ENCODE results near the gene ZNF385D. TPM values are rescaled to one million over a fixed set of nuclear protein-coding genes. Genes with fewer than 3 reads are reported as not detected.

ZNF385D gene
- polyA plus RNA-seq, 3 donors from 2014 or later, result 0.42 TPM; not detected in 2

DNA sequence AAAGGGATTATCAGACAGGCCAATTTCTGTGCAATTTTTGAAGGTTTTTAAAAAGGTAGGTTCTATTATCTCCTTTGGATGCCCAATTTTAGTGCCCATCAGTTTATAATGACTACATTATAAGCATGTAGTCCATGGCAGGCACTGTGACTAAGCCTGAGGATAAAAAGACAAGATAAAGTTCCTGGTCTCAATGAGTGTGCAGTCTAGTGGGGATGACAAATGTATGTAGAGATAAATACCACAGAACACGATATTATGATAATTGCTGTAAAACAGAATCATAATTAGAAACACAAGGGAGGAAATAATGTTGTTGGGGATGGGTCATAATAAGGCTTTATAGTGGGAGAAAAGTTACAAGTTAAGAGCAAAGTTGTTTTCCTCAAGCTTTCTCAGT lies 163.1 kb downstream of the ZNF385D start:
- H3K36me3 Mint-ChIP-seq, result peaks cover 0 to 4% (median 0%) of the 10 kb centered on the region in 3 donors
- no peaks in the 10 kb centered on the region for H3K4me1 Mint-ChIP-seq
- peaks cover 13 to 40% (median 20%) of the 10 kb centered on the region in 6 donors for H3K9me3 Mint-ChIP-seq
- no peak for DNase-seq
- peaks cover 0 to 5% (median 2%) of the 10 kb centered on the region in 3 donors for H3K27me3 Mint-ChIP-seq (ENCODE audit: low read depth in 3 of 3)
- no peak overlapping the region for H3K27ac Mint-ChIP-seq
- no peak overlapping the region for H3K4me3 Mint-ChIP-seq

DNA sequence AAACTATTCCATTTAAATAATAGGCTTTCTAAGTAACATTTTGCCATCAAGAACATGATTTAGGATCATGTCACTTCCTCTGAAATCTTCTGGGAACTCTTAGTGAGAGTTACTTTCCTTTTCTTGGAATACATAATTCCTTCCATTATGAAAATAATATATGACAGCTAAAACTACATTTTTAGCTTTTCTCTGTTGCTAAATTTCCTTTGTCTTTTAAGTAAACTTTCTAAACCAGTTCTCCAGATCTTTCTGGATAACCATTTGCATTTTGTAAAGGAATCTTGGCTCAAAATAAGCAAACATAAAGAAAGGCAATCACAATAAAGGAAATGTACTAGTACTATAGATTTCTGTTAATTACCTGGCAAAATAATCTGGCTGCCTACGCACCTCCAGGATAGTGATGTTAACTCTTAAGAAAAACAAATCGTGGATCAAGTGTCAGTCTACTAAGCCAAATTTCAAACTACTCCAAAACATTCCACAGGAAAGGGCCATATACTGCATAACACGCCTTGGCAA lies 165.7 kb downstream of the ZNF385D start:
- no peak overlapping the region for H3K27ac Mint-ChIP-seq
- peaks cover 13 to 45% (median 21%) of the 10 kb centered on the region in 6 donors for H3K9me3 Mint-ChIP-seq
- DNase-seq, result no peak
- H3K4me3 Mint-ChIP-seq, result no peak overlapping the region
- H3K4me1 Mint-ChIP-seq, result no peaks in the 10 kb centered on the region
- peaks cover 0 to 4% (median 0%) of the 10 kb centered on the region in 3 donors for H3K36me3 Mint-ChIP-seq
- peaks cover 0 to 2% (median 2%) of the 10 kb centered on the region in 3 donors for H3K27me3 Mint-ChIP-seq (ENCODE audit: low read depth in 3 of 3)

DNA sequence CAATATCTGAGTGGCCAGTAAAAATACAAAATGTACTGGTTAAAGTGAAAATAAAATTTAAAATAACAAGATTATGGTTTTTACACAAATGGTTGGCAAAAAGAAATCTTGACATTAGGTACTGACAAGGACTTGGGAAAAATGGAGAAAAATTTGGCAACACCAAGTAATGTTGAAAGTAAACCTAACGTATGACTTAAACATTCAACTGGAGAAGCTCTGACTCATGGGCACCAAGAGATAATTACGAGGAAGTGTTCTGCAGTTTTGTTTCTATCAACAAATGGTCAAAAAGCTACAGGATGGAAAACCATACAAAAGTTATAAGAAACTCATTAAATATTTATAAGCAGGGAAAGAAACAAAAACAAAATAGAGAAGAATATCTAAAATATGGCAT lies 177.7 kb downstream of the ZNF385D start:
- Mint-ChIP-seq H3K27ac (no peak overlapping the region), H3K9me3 (peaks cover 7 to 35% (median 11%) of the 10 kb centered on the region in 6 donors), H3K4me1 (no peaks in the 10 kb centered on the region)

DNA sequence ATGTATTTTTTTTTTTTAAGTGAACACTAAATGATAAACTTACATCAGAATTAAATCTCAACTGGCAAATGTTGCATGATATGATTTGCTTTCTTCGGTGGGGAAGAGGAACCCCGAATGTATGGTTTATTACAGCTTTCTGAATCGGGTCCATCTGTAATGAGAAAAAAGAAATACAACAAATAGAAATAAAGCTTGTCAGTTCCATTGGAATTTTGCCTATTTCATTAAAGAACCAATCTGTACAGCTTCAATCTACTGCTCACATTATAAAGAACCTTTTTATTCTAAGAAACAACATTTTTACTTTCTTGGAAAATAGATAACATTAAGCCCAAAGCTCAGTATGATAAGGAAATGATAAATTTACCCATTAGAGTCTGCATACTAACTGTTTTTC lies 186.5 kb downstream of the ZNF385D start:
- DNase-seq, result no peak
- Mint-ChIP-seq H3K36me3 (no peaks in the 10 kb centered on the region), H3K9me3 (peaks cover 5 to 37% (median 18%) of the 10 kb centered on the region in 6 donors), H3K27me3 (ENCODE audit: low read depth in 3 of 3) (no peaks in the 10 kb centered on the region), H3K27ac (no peak overlapping the region), H3K4me3 (no peak overlapping the region), H3K4me1 (no peaks in the 10 kb centered on the region)

More for the DNA sequence above, 177.7 kb downstream of the ZNF385D start:
- no peak for DNase-seq
- Mint-ChIP-seq H3K4me3 (no peak overlapping the region), H3K36me3 (no peaks in the 10 kb centered on the region), H3K27me3 (ENCODE audit: low read depth in 3 of 3) (no peaks in the 10 kb centered on the region)

DNA sequence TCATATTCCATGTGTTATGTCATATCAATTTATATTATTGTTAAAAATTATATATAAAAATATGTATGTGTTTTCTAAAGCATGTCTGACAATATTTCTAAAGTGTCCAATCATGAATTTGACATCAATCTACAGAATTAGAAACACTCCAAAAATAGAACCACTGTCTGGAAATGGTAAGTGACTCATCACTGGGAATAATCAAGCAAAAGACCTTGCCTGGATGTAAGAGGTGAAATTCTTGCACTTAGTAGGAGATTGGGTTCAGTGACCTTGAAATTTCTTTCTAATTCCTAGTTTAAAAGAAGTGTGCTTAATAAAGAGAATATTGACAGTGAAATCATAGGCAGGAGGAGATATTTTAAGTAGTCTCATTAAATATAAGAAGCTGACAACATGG lies 188.8 kb downstream of the ZNF385D start:
- no peaks in the 10 kb centered on the region for H3K4me1 Mint-ChIP-seq
- H3K9me3 Mint-ChIP-seq, result peaks cover 6 to 56% (median 31%) of the 10 kb centered on the region in 6 donors
- H3K4me3 Mint-ChIP-seq, result no peak overlapping the region
- no peak overlapping the region for H3K27ac Mint-ChIP-seq
- peaks cover 0 to 3% (median 0%) of the 10 kb centered on the region in 3 donors for H3K27me3 Mint-ChIP-seq (ENCODE audit: low read depth in 3 of 3)
- no peak for DNase-seq
- H3K36me3 Mint-ChIP-seq, result peaks cover 0 to 5% (median 0%) of the 10 kb centered on the region in 3 donors

DNA sequence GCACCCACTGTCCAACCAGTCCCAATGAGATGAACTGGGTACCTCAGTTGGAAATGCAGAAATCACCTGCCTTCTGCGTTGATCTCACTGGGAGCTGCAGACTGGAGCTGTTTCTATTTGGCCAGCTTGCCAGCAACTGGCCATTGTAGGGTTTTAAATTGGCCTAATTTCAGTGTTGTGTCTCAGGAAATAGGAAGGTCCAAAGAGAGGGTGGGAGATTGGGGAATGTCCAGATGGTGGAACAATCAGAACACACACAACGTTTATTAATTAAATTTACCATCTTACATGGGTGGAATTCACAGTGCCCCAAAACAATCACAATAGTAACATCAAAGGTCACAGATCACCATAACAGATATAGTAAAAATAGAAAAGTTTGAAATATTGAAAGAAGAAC lies 189.5 kb downstream of the ZNF385D start:
- H3K4me1 Mint-ChIP-seq, result no peaks in the 10 kb centered on the region
- peaks cover 9 to 56% (median 36%) of the 10 kb centered on the region in 6 donors for H3K9me3 Mint-ChIP-seq
- H3K27ac Mint-ChIP-seq, result no peak overlapping the region
- no peak for DNase-seq
- peaks cover 0 to 3% (median 0%) of the 10 kb centered on the region in 3 donors for H3K27me3 Mint-ChIP-seq (ENCODE audit: low read depth in 3 of 3)
- no peak overlapping the region for H3K4me3 Mint-ChIP-seq
- H3K36me3 Mint-ChIP-seq, result peaks cover 0 to 5% (median 0%) of the 10 kb centered on the region in 3 donors

DNA sequence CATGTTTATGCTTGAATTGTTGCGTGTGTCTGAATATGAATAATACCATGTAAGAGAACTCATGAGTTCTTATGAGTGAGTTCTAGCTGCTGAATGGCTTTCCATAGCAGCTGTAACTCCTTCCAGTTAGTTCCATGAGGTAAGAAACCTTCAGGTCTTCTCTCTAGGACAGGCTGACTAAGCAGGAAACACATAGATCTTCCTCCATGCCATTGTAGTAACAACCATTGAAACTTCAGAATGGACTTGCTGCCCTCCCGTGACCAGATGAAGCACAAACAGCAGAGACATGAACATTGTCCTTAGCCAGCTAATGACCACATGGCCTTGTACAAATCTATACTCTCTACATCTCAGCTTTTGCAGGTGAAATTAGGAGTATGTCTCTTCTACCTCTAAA lies 200.0 kb downstream of the ZNF385D start:
- Mint-ChIP-seq H3K36me3 (no peaks in the 10 kb centered on the region), H3K4me1 (no peaks in the 10 kb centered on the region), H3K9me3 (peaks cover 7 to 41% (median 20%) of the 10 kb centered on the region in 6 donors), H3K4me3 (no peak overlapping the region), H3K27ac (no peak overlapping the region), H3K27me3 (ENCODE audit: low read depth in 3 of 3) (peaks cover 0 to 1% (median 0%) of the 10 kb centered on the region in 3 donors)
- DNase-seq, result no peak

DNA sequence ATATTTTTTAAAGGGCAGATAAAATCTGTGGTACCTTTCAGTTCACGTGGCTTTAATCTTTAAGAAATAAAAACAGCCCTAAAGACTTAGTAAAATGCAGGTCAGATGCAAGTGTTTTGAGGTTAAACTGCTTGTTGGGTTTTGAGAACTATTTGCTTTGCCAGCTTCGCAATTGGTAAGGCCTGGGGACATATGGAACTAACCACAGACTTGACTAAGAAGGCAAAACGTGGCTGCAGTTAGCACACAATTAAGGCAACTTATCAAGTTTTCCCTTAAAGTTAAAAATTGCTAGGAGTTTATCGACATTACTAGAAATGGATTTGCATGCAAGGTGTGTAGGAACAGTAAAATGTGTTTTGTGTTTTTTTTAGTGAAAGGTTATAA lies 206.9 kb downstream of the ZNF385D start:
- Mint-ChIP-seq H3K27me3 (ENCODE audit: low read depth in 3 of 3) (peaks cover 0 to 4% (median 0%) of the 10 kb centered on the region in 3 donors), H3K27ac (no peak overlapping the region), H3K9me3 (peaks cover 9 to 40% (median 21%) of the 10 kb centered on the region in 6 donors), H3K4me3 (no peak overlapping the region), H3K4me1 (no peaks in the 10 kb centered on the region), H3K36me3 (no peaks in the 10 kb centered on the region)
- DNase-seq, result no peak

DNA sequence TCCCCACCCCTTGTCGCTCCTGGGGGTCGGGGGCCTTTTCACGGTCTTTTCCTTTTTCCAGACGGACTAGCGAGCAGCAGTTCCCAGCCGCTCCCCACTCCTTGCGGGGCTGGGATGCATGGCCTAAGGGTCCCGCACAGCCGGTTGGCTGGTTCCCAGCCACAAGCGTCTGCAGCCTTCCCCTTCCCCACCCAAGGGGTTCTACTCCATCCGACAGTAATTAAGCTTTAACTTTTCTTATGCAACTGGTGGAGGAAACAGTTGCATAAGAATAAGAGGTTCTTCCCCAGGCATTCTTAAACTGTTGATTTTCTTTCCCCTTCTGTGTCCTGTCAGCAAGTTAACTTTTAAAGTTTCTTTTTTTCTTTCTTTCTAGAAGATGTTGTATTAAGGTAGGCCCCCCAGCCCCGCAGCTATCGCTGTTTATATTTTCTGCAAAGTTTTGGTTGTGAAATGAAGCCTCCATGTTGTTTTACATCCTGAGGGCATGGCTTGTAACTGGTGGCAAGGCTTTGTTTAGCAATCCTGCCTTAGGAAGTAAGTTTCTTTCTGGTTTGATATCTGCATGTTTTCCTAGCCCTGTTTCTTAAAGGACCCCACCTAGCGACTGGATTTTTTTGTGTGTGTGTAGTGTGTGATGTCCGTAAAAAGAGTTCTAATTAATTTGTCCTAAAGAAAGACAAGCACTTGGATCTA lies 207.5 kb downstream of the ZNF385D start:
- Mint-ChIP-seq H3K9me3 (peaks cover 9 to 38% (median 20%) of the 10 kb centered on the region in 6 donors), H3K4me3 (peak overlapping the region in 1 of 5 donors; percentile 13), H3K36me3 (no peaks in the 10 kb centered on the region), H3K27ac (no peak overlapping the region), H3K4me1 (no peaks in the 10 kb centered on the region), H3K27me3 (ENCODE audit: low read depth in 3 of 3) (peaks cover 0 to 4% (median 0%) of the 10 kb centered on the region in 3 donors)
- DNase-seq, result no peak

DNA sequence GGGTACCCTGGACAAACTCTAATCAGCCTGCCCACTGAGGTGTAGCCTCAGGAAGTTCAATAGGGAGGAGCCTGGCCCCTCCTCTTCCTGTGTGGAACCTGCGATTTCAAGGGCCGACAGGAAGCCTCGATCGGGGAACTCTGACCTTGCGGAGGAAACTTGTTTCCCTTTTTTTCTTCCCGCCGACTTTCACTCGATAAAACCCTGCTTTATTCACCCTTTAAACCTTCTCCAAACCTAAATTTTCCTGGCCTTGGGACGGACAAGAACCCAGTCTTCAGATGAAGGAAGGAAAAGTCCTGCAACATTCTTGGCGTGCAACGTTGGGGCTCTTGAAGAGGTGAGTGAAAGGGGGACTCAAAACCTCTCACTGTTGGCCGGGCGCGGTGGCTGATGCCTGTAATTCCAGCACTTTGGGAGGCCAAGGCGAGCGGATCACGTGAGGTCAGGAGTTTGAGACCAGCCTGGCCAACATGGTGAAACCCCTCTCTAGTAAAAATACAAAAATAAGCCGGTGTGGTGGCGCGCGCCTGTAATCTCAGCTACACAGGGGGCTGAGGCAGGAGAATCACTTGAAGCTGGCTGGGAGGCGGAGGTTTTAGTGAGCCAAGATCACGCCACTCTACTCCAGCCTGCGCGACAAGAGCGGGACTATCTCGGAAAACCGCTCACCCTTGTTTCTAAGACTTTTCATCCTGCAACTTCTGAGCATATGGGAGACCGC lies 208.2 kb downstream of the ZNF385D start:
- peaks cover 7 to 37% (median 19%) of the 10 kb centered on the region in 6 donors for H3K9me3 Mint-ChIP-seq
- peaks cover 0 to 3% (median 0%) of the 10 kb centered on the region in 3 donors for H3K36me3 Mint-ChIP-seq
- peaks cover 0 to 4% (median 0%) of the 10 kb centered on the region in 3 donors for H3K27me3 Mint-ChIP-seq (ENCODE audit: low read depth in 3 of 3)
- no peak overlapping the region for H3K27ac Mint-ChIP-seq
- H3K4me3 Mint-ChIP-seq, result no peak overlapping the region
- H3K4me1 Mint-ChIP-seq, result no peaks in the 10 kb centered on the region
- DNase-seq, result no peak

DNA sequence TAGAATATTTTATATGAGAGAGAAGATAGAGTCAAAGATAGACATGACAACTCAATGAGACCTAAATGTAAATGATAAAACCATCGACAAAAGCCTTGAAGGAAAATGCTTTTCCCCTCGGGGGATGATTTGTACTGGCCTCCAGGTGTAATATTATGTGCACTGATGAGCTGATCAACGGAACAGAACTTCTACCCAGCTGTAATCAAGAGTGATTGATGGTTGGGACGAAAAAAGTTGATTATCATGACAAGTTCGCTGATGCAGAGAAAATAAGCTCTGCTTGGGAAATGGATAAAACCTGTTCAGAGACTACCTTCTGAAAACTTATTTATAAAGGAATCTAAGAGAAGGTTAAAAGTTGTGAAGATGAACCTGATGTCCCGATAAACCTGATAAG lies 210.7 kb downstream of the ZNF385D start:
- DNase-seq, result no peak
- H3K9me3 Mint-ChIP-seq, result peaks cover 5 to 44% (median 23%) of the 10 kb centered on the region in 6 donors
- peaks cover 0 to 3% (median 0%) of the 10 kb centered on the region in 3 donors for H3K36me3 Mint-ChIP-seq
- H3K4me1 Mint-ChIP-seq, result no peaks in the 10 kb centered on the region
- H3K27ac Mint-ChIP-seq, result no peak overlapping the region
- H3K4me3 Mint-ChIP-seq, result no peak overlapping the region
- H3K27me3 Mint-ChIP-seq (ENCODE audit: low read depth in 3 of 3), result peaks cover 0 to 4% (median 0%) of the 10 kb centered on the region in 3 donors

DNA sequence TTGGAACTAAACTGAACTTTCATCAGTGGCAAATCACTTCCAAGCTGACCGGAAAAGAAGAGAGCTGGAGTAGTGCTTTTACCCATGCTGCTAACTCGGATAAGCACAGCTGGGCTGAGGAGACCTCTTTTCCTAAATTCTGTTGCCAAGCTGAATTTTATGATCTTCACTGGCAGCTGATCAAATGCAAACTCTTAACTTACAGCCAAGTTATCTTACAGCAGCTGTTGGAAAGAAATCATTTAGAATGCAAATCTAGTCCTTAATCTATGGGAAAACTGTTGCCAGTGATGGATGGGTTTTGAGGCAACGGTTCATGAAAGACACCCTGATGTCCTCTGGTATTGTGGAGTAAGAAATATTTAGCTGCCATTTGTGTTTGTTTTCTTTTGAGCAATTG lies 216.5 kb downstream of the ZNF385D start:
- no peak for DNase-seq
- peaks cover 4 to 64% (median 29%) of the 10 kb centered on the region in 6 donors for H3K9me3 Mint-ChIP-seq
- H3K36me3 Mint-ChIP-seq, result peaks cover 0 to 3% (median 0%) of the 10 kb centered on the region in 3 donors
- H3K27ac Mint-ChIP-seq, result no peak overlapping the region
- peaks cover 0 to under 1% (median 0%) of the 10 kb centered on the region in 3 donors for H3K27me3 Mint-ChIP-seq (ENCODE audit: low read depth in 3 of 3)
- no peak overlapping the region for H3K4me3 Mint-ChIP-seq
- no peaks in the 10 kb centered on the region for H3K4me1 Mint-ChIP-seq

DNA sequence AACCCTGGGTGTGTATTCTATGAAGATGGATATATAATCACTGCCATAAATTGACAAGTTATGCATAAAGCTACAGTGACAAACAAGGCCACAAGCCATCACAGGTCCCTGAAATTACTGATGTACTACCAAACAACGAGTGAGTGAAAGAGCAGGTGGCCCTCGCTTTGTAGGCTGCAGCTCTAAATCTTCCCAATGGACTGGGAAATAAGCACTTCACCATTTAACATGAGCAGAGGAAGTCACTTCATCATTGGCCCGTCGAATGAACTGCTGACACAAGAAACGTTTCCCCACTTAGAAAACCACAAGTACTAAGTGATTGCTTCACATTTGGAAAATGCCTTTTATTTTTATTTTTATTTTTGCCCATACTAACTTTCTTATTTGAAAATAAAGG lies 218.0 kb downstream of the ZNF385D start:
- no peak overlapping the region for H3K4me3 Mint-ChIP-seq
- no peak overlapping the region for H3K27ac Mint-ChIP-seq
- DNase-seq, result no peak
- peaks cover 0 to 2% (median 0%) of the 10 kb centered on the region in 3 donors for H3K36me3 Mint-ChIP-seq
- peaks cover 0 to 2% (median 0%) of the 10 kb centered on the region in 3 donors for H3K27me3 Mint-ChIP-seq (ENCODE audit: low read depth in 3 of 3)
- peaks cover 3 to 58% (median 29%) of the 10 kb centered on the region in 6 donors for H3K9me3 Mint-ChIP-seq
- no peaks in the 10 kb centered on the region for H3K4me1 Mint-ChIP-seq

DNA sequence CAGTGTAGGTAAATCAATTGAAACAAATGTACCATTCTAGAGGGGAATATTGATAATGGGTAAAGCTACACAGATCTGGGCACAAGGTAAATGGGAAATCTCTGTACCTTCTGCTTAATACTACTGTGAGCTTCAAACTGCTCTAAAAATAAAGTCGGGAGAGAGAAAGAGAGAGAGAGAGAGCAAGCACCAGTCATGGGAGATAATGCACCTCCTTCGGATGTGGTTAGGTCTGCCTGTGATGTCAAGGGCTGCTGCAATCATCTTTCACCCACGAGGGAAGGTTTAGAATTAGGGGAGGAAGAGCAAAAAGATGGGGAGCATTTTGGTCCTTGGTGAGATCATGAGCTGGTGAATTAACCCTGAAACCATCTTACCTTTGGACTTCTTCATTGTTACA lies 219.1 kb downstream of the ZNF385D start:
- peaks cover 0 to 2% (median 0%) of the 10 kb centered on the region in 3 donors for H3K27me3 Mint-ChIP-seq (ENCODE audit: low read depth in 3 of 3)
- peaks cover 2 to 54% (median 26%) of the 10 kb centered on the region in 6 donors for H3K9me3 Mint-ChIP-seq
- no peaks in the 10 kb centered on the region for H3K36me3 Mint-ChIP-seq
- H3K27ac Mint-ChIP-seq, result no peak overlapping the region
- DNase-seq, result no peak
- H3K4me3 Mint-ChIP-seq, result no peak overlapping the region
- no peaks in the 10 kb centered on the region for H3K4me1 Mint-ChIP-seq
